Spinal cord (tissue), 10 donors: ENCODE results near the gene PRKCZ. TPM values are rescaled to one million over a fixed set of nuclear protein-coding genes. Genes with fewer than 3 reads are reported as not detected.

Experiments used
- DNase-seq, 6 donors: peaks; one replicate each; pipeline versions ENCODE4 v3.0.0 to v3.0.0-alpha.2; 2013 to 2015; ENCODE audit warnings: low spot score in 6 of 6, low read depth in 4 of 6
- H3K27ac ChIP-seq: one replicate; pipeline ENCODE4 v1.5.1; 2013; ENCODE audit warnings: low read depth, low read length, control low read depth
- H3K27me3 ChIP-seq: one replicate; pipeline ENCODE4 v1.6.1; 2013; ENCODE audit warnings: low read length; ENCODE audit not compliant: control insufficient read depth, insufficient read depth
- H3K36me3 ChIP-seq: one replicate; pipeline ENCODE4 v1.6.1; 2013; ENCODE audit warnings: low read length; ENCODE audit not compliant: control insufficient read depth, insufficient read depth
- H3K4me1 ChIP-seq: one replicate; pipeline ENCODE4 v1.6.1; 2013; ENCODE audit warnings: low read length; ENCODE audit not compliant: control insufficient read depth, insufficient read depth
- H3K4me3 ChIP-seq: one replicate; pipeline ENCODE4 v1.5.1; 2013; ENCODE audit warnings: low read depth, low read length, control low read depth
- H3K9me3 ChIP-seq: one replicate; pipeline ENCODE4 v1.6.1; 2013; ENCODE audit warnings: low read length; ENCODE audit not compliant: control insufficient read depth, insufficient read depth
- WGBS: methylation state at CpG from one replicate; pipeline ENCODE4 v1.1.5; 2013; ENCODE audit warnings: missing lambda C conversion rate; ENCODE audit not compliant: insufficient coverage; 5-methylcytosine and 5-hydroxymethylcytosine counted together
- polyA plus RNA-seq, 2 donors: library from polyadenylated mRNA; unstranded; fragments of 120-200 nt; gene quantifications; one replicate each; pipeline ENCODE4 v1.2.1, GENCODE V29; 2013; ENCODE audit not compliant: insufficient read length in 2 of 2
- total RNA-seq, 2 donors: library from RNA; depleted of rRNA in 1 of 2; stranded (reverse); fragments of 120-200 nt in 1 of 2; fragments of >200 nt in 1 of 2; gene quantifications; one replicate each; pipeline versions ENCODE4 v1.2.3 to v1.2.4, GENCODE V29; 2013 to 2014
- donor health status: healthy.

The PRKCZ gene
- total and polyA plus RNA-seq, 4 donors: 33.2 to 131 (median 93.1) TPM

DNA sequence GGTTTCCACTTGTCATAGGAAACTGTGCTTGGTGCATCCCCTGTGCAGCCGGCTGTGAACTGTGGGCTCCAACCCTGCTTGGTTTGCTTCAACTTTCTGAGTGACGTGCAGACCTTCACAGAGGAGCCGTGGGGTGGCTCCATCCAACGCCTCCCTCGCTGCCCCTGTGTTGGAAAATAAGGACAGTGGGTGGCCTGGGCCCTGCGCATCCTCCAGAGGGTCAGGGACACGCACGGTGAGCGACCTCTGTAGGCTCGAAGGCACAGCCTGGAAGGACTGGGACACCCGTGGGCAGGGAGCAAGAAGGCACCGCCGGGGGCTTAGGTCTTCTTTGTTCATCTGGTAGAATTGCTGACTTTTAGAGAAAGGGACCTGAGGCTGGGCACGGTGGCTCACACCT lies 150.9 kb downstream of the PRKCZ start:
- peaks cover 10% of the 10 kb centered on the region for H3K36me3 ChIP-seq
- no peaks in the 10 kb centered on the region for H3K9me3 ChIP-seq
- WGBS: 91% methylated on average over 13 of the region's 14 CpGs
- H3K4me3 ChIP-seq: no peak overlapping the region
- no peak for DNase-seq
- no peaks in the 10 kb centered on the region for H3K27me3 ChIP-seq
- H3K27ac ChIP-seq: no peak overlapping the region
- peaks cover 38% of the 10 kb centered on the region for H3K4me1 ChIP-seq

DNA sequence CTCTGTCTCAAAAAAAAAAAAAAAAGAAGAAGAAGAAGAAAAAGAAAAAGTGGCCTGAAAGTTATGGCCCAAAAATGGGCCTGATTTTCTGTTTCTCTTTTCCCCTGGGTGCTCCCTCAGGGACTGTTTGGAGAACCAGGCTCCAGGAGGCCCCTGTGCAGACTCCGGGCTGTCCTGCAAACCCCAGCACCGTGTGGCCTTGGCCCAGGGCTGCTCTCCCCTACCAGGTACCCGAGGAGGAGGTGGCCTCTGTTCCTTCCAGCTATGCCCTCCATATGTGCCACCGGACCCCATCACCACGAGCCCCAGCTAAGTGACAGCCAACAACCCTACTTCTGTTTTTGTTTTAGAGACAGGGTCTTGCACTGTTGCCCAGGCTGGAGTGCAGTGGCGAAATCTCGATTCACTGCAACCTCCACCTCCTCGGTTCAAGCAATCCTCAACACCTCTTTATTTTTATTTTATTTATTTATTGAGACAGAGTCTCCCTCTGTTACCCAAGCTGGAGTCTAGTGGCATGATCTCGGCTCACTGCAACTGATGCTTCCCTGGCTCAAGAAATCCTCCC lies 151.9 kb downstream of the PRKCZ start:
- whole genome bisulfite sequencing: 88% methylated on average over 5 of the region's 9 CpGs
- H3K27ac ChIP-seq: no peak overlapping the region
- peaks cover 7% of the 10 kb centered on the region for H3K36me3 ChIP-seq
- H3K27me3 ChIP-seq: no peaks in the 10 kb centered on the region
- H3K9me3 ChIP-seq: no peaks in the 10 kb centered on the region
- H3K4me1 ChIP-seq: peaks cover 41% of the 10 kb centered on the region
- DNase-seq: no peak
- H3K4me3 ChIP-seq: no peak overlapping the region

DNA sequence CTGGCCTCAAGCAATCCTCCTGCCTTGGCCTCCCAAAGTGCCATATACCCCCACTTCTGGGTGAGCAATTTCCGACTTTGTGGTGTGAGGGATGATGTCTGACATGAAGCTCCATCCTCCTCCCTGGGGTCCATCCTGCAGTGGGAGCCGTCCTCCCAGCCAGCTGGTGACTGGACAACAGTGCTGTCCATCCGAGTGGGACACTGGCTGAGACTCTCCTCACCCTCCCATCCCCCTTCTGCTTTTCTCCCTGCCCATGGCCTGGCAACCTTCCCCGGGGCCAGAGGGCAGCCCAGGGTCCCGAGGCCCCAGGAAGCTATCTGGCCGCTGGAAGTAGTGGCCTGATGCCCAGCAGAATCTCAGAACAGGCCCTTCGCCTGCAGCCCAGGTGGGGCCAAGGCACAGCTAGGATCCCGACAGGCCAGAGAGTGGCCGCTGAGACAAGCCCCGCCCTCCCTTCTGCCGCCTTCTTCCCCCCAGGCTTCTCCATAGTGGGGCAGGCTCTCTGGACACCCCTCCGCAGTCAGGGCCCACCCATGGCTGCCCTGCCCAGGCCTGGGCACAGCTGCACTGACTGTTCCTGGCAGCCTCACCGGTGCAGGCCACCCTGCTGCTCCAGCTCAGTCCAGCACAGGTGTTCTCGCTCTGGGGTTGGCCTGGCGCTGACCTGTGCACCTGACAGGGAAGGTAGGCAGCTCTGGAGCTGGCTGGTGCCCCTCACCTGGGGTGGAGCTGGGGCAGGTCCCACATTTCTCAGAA lies 152.8 kb downstream of the PRKCZ start:
- no peak overlapping the region for H3K4me3 ChIP-seq
- no peaks in the 10 kb centered on the region for H3K27me3 ChIP-seq
- no peak for DNase-seq
- peaks cover 49% of the 10 kb centered on the region for H3K4me1 ChIP-seq
- H3K9me3 ChIP-seq: no peaks in the 10 kb centered on the region
- 87% methylated on average over 13 of the region's 15 CpGs for WGBS
- H3K27ac ChIP-seq: no peak overlapping the region
- H3K36me3 ChIP-seq: peaks cover 4% of the 10 kb centered on the region

DNA sequence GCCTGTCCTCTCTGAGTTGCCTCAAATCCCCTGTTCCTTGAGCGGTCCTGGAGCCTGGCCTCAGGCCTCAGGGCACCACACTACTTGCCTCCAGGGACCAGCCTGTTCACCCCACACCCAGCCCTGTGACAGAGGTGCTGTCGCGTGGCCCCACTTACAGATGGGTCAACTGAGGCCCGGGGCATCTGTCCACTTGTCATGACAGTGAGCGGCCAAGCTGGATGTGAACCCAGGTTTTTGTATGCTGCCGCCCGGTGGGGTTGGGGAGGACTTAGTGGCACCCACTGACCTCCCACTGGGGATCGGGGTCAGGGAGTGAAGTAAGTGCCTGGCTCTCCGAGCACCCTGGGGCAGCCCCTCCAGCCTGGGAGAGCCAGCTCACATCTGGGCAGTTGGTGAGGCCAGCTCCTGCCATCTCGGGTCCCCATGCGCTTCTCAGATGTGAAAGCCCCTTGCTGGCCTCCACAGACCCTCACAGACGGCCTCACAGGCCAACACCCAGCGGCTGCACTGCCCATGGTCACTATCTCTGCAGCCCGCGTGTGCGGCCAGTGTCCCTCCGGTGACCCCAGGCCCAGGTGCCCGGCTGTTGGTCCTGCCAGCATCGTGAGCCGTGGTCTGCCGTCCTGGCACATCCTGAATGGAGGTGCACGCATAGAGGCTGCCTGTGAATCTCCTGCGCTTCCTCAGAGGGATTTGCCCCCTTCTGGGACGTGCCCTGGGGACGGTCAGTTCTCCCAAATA lies 153.6 kb downstream of the PRKCZ start:
- H3K9me3 ChIP-seq: no peaks in the 10 kb centered on the region
- H3K27ac ChIP-seq: peak overlapping the region; percentile 75
- H3K4me1 ChIP-seq: peaks cover 53% of the 10 kb centered on the region
- peaks cover 4% of the 10 kb centered on the region for H3K36me3 ChIP-seq
- peak overlapping the region; percentile 49 for H3K4me3 ChIP-seq
- no peak for DNase-seq
- WGBS: 65% methylated on average over 21 of the region's 25 CpGs
- no peaks in the 10 kb centered on the region for H3K27me3 ChIP-seq

DNA sequence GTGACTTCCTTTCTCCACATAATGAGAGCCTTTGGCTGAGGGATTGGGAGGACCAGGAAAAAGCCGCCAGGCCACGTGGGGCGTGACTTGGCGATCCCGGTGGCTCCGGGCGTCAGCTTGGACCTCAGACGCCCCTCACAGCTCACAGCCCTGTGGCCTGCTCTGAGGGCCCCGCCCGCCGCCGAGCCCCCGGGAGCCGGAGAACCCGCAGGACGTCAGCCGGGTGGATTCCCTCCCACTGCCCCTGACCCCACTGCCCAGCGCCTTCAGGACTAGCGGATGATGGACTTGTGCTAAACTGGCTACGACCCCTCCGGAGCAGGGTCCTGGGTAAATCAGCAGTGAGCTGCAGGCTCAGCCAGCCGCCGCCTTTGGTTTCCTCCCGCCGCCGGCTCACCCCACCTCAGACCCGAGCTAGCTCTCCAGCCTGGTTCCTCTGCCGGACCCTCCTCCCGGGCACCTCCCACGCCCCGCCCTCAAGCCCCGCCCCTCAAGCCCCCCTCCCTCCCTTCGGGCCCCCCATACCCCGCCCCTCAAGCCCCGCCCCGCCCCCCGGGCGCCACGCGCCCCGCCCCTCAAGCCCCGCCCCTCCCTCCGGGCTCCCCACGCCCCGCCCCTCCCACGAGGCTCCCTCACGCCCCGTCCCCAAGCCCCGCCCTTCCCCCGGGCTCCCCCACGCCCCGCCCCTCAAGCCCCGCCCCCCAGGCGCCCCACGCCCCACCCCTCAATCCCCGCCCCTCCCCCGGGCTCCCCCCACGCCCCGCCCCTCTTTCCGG lies 154.4 kb downstream of the PRKCZ start:
- Histone ChIP-seq H3K27me3 (no peaks in the 10 kb centered on the region), H3K27ac (peak overlapping the region; percentile 75), H3K4me1 (peaks cover 54% of the 10 kb centered on the region), H3K36me3 (peaks cover 4% of the 10 kb centered on the region), H3K4me3 (peak overlapping the region; percentile 49), H3K9me3 (no peaks in the 10 kb centered on the region)
- DNase-seq: peak in 3 of 6 donors; percentile 54 to 86 (median 86)
- 2% methylated on average over 26 of the region's 60 CpGs for WGBS

DNA sequence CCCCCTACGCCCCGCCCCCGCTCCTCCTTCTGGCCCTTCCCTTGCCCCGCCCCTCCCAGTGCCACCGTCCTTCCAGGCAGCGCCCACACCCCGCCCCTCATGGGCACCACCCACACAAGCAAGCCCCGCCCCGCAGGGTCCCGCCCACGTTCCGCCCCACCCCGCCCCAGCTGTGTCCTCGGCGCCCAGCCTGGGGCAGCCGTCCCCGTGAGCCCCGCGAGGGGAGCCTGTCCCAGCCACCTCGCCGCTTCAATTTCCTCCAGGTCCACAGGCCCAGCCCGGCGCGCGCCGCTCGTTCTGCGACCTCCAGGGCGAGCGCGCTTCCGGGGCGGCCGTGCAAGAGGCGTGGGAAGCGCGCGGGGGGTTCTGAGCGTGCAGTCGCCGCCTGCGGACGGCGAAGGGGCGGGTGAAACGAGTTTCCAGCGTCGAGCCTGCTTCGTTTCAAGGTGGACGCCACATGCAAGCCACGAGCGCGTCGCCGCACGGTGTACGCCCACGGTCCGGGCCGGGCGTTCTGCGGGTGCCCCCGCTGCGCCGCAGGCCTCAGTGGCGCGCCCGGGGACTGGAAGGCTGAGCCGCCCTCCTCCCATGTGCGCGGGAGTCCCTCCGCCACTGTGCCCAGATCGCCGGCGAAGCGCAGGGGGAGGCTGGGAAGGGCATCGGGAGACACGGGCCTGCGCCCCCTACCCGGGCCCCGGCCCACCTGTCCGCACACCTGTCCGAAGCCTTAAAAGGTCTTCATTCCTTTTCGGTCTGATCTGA lies 155.2 kb downstream of the PRKCZ start:
- peak in 5 of 6 donors; percentile 65 to 97 (median 86) for DNase-seq
- H3K27ac ChIP-seq: no peak overlapping the region
- no peaks in the 10 kb centered on the region for H3K9me3 ChIP-seq
- H3K4me3 ChIP-seq: peak overlapping the region; percentile 32
- H3K36me3 ChIP-seq: peaks cover 3% of the 10 kb centered on the region
- 4% methylated on average over 76 of the region's 84 CpGs for WGBS
- peaks cover 60% of the 10 kb centered on the region for H3K4me1 ChIP-seq
- H3K27me3 ChIP-seq: no peaks in the 10 kb centered on the region

DNA sequence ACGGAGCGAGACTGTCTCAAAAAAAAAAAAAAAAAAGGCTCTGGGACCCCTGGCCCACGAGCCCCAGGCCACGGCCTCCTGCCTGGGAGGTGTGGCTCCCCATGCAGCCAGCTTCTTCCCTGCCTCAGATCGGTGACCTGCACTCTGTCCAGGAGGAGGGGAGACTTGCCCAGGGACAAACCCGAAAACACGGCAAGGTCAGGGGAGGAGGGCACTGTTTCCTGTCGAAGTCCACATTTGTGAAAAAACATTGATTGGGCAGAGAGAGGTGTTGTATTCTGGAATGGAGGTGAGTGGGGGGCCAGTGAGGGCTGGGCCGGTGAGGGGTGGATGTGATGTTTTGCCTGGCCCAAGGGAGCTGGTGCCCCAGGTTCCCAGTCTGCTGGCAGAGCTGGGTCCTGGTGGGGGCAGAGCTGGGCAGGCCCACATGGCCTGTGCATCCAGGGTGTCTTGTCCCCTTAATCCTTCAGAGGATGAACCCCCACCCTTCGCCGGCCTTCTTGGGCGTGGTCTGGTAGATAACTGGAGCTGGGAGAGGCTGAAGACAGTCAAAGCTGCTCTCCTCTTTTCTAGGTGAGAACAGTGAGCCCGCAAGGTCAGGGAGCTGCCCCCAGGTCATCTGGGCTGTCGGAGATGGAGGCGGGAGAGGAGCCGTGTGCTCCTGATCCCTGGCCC lies 156.7 kb downstream of the PRKCZ start:
- DNase-seq: no peak
- 87% methylated on average over 15 of the region's 16 CpGs for WGBS
- H3K4me3 ChIP-seq: no peak overlapping the region

DNA sequence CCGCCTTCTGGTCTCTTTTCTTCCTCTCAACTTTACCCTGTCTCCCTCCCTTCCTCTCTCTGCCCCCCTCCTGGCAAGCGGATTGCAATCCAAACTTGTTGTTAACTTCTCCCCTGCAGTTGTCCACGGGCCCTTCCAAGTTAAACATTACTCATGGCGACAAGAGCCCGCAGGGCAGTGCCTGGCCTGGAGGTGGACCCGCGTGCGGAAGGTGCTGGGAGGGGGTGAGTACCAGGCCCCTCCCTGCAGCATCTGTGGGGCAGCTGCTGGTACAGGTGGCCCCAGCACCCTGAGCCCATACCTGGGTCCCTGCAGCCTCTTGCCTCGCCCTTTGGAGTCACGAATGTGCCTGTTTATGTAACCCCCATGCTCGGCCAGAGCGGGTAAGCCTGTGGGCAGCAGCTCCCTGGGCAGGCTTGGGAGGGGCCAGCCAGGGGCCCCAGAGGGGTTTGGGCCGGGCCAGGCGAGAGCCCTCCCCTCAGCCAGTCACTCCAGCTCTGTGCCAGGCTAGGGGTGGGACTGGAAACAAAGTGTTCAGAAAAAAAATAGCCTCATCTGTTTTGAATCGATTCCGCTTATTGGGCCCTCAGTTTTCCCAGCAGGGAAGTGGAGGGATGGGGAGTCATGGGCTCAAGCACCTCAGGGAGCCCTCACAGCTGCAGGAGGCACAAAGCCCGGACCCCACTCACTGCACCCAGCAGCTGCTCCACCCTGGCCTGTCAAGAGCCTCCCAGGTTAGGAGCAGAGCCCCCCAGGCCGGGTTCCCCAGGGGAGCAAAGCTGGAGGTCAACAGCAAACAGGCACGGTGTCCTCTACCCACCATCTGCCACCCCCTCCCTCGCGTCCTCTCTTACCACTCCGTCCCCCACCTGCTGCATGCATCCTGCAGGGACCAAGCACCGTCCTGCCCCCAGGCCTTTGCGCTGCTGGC lies 158.4 kb downstream of the PRKCZ start:
- H3K4me3 ChIP-seq: no peak overlapping the region
- H3K9me3 ChIP-seq: no peaks in the 10 kb centered on the region
- H3K27ac ChIP-seq: peak overlapping the region; percentile 68
- no peaks in the 10 kb centered on the region for H3K27me3 ChIP-seq
- peaks cover 74% of the 10 kb centered on the region for H3K4me1 ChIP-seq
- peak in 1 of 6 donors; percentile 72 for DNase-seq
- H3K36me3 ChIP-seq: peaks cover 2% of the 10 kb centered on the region
- WGBS: 55% methylated on average over 22 of the region's 24 CpGs

More for the DNA sequence above, 156.7 kb downstream of the PRKCZ start:
- peak overlapping the region; percentile 78 for H3K27ac ChIP-seq
- H3K9me3 ChIP-seq: no peaks in the 10 kb centered on the region
- peaks cover 61% of the 10 kb centered on the region for H3K4me1 ChIP-seq
- peaks cover 2% of the 10 kb centered on the region for H3K36me3 ChIP-seq
- no peaks in the 10 kb centered on the region for H3K27me3 ChIP-seq
